HEK293T (cell line): ENCODE results near the gene SDHA.
A peak's percentile ranks its signal among the peaks of the same experiment; 100 is the strongest.

Source experiments
- CTCF ChIA-PET: fragments of 350-600 bp; formaldehyde crosslinking; extraction: SDS; loops from one replicate; lab custom pipeline; 2021; ENCODE audit warnings: antibody characterized with exemption, inconsistent platforms; lab: Yijun Ruan, JAX
- POLR2A ChIA-PET: fragments of 350-600 bp; formaldehyde crosslinking; extraction: SDS; loops from one replicate; lab custom pipeline; 2020; ENCODE audit warnings: antibody characterized with exemption, inconsistent platforms; lab: Yijun Ruan, JAX
- DNase-seq: peaks from one replicate; pipeline ENCODE4 v3.0.0; 2012; ENCODE audit warnings: mixed read lengths; ENCODE audit errors: extremely low spot score
- ARNT ChIP-seq: fragments of 450-650 bp; IDR thresholded peaks from 2 replicates; pipeline ENCODE4 v1.6.1; 2017; ENCODE audit warnings: mild to moderate bottlenecking
- BHLHE40 ChIP-seq: fragments of 450-650 bp; IDR thresholded peaks from 2 replicates; pipeline ENCODE4 v1.6.1; 2016; ENCODE audit warnings: mild to moderate bottlenecking, moderate library complexity, borderline replicate concordance
- CTBP1 ChIP-seq: fragments of 450-650 bp; IDR thresholded peaks from 2 replicates; pipeline ENCODE4 v1.6.1; 2016; ENCODE audit warnings: borderline replicate concordance
- ELF4 ChIP-seq: fragments of 450-650 bp; IDR thresholded peaks from 2 replicates; pipeline ENCODE4 v1.6.1; 2017; ENCODE audit warnings: antibody characterized with exemption
- FOXA1 ChIP-seq: fragments of 450-650 bp; IDR thresholded peaks from 2 replicates; pipeline ENCODE4 v1.6.1; 2016; ENCODE audit warnings: mild to moderate bottlenecking
- FOXK2 ChIP-seq: fragments of 450-650 bp; IDR thresholded peaks from 2 replicates; pipeline ENCODE4 v1.6.1; 2016; ENCODE audit warnings: mild to moderate bottlenecking
- FOXM1 ChIP-seq: fragments of 450-650 bp; IDR thresholded peaks from 2 replicates; pipeline ENCODE4 v1.6.1; 2017; ENCODE audit warnings: mild to moderate bottlenecking, borderline replicate concordance
- HDGF ChIP-seq: fragments of 450-650 bp; IDR thresholded peaks from 2 replicates; pipeline ENCODE4 v1.6.1; 2017; ENCODE audit warnings: antibody characterized with exemption, borderline replicate concordance
- L3MBTL2 ChIP-seq: fragments of 450-650 bp; conservative IDR thresholded peaks from 2 replicates; pipeline ENCODE4 v1.6.1; 2016; ENCODE audit warnings: mild to moderate bottlenecking
- LEF1 ChIP-seq: fragments of 450-650 bp; IDR thresholded peaks from 2 replicates; pipeline ENCODE4 v1.6.1; 2017; ENCODE audit warnings: mild to moderate bottlenecking, borderline replicate concordance
- NFRKB ChIP-seq: fragments of 450-650 bp; IDR thresholded peaks from 2 replicates; pipeline ENCODE4 v1.6.1; 2016; ENCODE audit warnings: mild to moderate bottlenecking, moderate library complexity
- SP1 ChIP-seq: fragments of 450-650 bp; IDR thresholded peaks from 2 replicates; pipeline ENCODE4 v1.6.1; 2017
- SUZ12 ChIP-seq: fragments of 450-650 bp; IDR thresholded peaks from 2 replicates; pipeline ENCODE4 v1.6.1; 2016; ENCODE audit warnings: mild to moderate bottlenecking
- TARDBP ChIP-seq: fragments of 450-650 bp; IDR thresholded peaks from 2 replicates; pipeline ENCODE4 v1.6.1; 2016
- ZNF384 ChIP-seq: fragments of 450-650 bp; IDR thresholded peaks from 2 replicates; pipeline ENCODE4 v1.6.1; 2016
- TF ChIP-seq, protein P1 (sequence below): fragments of 450-650 bp; IDR thresholded peaks from 2 replicates; pipeline ENCODE4 v1.6.1; 2016

The SDHA gene

DNA sequence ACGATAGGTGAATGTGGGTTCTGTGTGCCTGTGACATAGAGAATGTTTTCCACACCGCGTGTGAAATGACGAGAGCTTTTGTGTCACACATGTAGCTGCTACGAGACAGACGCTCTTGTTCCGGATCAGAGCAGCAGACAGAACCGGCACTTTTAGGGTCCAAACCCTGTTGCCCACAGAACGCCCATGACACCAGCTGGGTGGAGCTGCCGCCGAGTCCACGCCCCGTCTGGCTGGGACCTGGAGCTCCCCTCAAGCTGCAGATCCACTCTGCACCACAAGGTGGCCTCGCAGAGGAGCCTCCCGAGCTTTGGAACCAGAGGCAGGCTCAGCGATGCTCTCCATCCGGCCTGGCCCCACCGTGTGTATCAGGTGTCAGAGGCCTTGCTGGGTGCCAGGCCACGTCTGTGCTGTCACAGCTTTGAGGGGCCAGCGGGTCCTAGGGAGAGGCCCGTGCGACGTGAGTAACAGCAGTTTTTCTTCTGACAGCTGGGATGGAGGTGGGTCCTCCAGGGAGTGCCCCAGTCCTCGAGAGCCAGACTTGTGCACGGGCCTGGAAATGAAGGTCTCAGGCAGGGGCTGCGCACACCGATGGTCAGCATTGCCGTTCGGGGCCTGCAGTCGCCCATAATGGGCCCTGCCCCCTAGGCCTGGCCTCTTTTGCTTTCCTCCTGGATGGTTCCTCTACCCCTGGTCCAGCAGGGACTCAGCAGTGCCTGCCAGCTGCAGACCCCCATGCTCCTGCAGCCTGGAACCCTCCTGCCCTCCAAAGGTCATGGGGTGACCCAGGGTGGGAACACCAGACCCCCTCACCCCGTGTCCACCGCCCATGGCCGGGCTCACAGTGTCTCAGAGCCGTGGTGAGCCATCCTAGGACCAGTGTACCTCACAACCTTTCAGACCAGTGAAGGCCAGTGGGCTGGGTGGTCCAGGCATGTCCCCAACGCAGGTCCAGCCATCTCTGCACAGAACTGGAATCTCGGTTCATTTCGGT lies 29.3 kb upstream of the SDHA start:
- TF ChIP-seq TARDBP (no peak), LEF1 (no peak), ZNF384 (no peak), L3MBTL2 (no peak), SUZ12 (no peak), FOXM1 (no peak), NFRKB (no peak)
- POLR2A ChIA-PET, result interaction anchor here (0.9 to 2.1 kb wide), 5 partner anchors 8 to 225 kb away, joined by 3 to 16 read pairs (median 4); partner anchors contain the start of genes CCDC127, PDCD6 and SDHA

DNA sequence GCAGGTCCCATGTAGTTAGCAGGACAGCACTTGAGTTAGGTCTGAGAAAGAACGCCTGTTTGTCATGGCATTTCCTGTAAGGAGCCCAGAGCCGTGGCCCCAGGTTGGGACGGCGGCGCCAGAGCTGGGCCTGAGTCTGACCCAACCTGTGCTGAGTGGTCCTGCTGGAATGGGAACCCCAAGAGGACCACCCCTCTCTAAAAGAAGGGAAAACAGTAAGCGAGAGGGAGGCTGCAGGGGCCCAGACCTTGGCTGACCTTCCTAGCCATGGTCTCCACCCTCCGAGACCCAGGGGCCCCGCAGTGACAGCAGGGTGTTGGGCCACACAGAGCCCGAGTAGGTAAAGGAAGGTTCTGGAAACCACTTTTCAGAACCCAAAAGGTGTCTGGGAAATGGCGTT lies 28.6 kb upstream of the SDHA start:
- POLR2A ChIA-PET, result no interaction called here
- CTCF ChIA-PET, result interaction anchor here (0.7 to 1.6 kb wide), 2 partner anchors 9 to 15 kb away, joined by 4 to 6 read pairs; no protein-coding TSS in a partner anchor
- DNase-seq, result no peak
- TF ChIP-seq LEF1 (no peak), SUZ12 (no peak), ARNT (no peak), FOXA1 (no peak), NFRKB (no peak), ZNF384 (no peak), BHLHE40 (no peak)

More for the DNA sequence above, 29.3 kb upstream of the SDHA start:
- DNase-seq, result peak; percentile 93
- CTCF ChIA-PET, result interaction anchor here (0.6 to 1.6 kb wide), 10 partner anchors 8 to 98 kb away, joined by 3 to 9 read pairs (median 4); partner anchors contain the start of genes CCDC127 and SDHA

DNA sequence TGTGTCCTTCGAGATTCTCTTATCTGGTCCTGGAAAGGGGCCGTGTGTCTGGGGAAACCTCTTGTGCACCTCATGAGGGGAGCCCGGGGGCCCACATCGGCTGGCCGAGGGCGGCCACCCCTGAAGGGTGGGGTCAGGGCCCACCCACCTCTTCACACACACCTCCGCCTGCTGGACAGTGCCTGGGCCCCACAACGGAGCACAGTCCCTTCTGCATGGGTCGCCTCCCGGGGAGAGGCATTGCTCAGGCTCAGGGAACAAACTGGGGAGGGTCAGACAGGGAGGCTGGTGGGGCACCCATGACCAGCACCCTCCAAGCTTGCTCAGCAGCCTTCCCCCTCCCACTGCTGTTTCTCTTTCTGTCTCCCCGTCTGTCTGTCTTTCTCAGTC lies 28.1 kb upstream of the SDHA start:
- no peak for DNase-seq
- ChIA-PET CTCF (interaction anchor here (0.7 kb wide), 1 partner anchor 9 kb away, joined by 4 read pairs; no protein-coding TSS in a partner anchor), POLR2A (no interaction called here)
- TF ChIP-seq SUZ12, result no peak
- no peak for TF ChIP-seq HDGF
- no peak for TF ChIP-seq TARDBP
- no peak for TF ChIP-seq FOXK2
- no peak for TF ChIP-seq ARNT
- TF ChIP-seq LEF1, result no peak
- TF ChIP-seq L3MBTL2, result no peak
- TF ChIP-seq CTBP1, result no peak
- TF ChIP-seq FOXM1, result no peak
- no peak for TF ChIP-seq SP1
- TF ChIP-seq NFRKB, result no peak
- TF ChIP-seq FOXA1, result no peak
- TF ChIP-seq BHLHE40, result no peak
- no peak for TF ChIP-seq ZNF384

DNA sequence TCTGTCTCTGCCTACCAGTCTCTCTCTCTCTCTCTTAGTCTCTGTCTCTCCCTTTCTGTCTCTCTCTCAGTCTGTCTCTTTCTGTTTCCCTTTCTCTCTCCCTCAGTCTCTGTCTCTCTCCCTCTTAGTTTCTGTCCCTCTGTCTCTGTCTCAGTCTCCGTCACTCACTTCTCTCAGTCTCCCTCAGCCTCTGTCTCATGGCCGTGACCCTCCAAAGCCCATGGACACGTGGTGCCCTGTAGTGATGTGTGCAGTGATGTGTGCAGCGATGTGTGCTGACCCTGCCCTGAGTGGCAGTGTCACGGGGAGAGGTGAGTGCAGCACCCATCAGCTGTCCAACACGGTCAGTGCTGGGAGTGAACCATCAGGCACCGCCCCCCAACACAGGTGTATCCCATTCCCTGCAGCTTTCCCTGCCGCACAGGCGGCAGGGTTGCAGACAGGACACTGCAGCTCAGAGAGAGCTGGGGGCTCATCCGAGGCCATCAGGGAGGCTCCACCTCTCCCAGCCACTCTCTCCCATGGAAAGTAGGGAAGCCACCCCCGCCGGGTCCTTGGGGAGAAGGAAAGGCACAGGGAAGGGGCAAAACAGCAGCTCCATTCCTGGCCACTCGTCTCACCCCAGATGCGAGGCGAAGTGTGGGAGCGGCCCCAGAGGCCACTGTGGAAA lies 27.6 kb upstream of the SDHA start:
- ChIA-PET POLR2A (interaction anchor here (0.9 kb wide), 1 partner anchor 28 kb away, joined by 7 read pairs; the partner anchor contains the start of genes CCDC127 and SDHA), CTCF (interaction anchor here (0.7 kb wide), 1 partner anchor 8 kb away, joined by 4 read pairs; no protein-coding TSS in a partner anchor)
- TF ChIP-seq FOXK2, result no peak
- TF ChIP-seq TARDBP, result no peak
- TF ChIP-seq ELF4, result no peak
- no peak for TF ChIP-seq NFRKB
- TF ChIP-seq L3MBTL2, result no peak
- TF ChIP-seq, protein P1, sequence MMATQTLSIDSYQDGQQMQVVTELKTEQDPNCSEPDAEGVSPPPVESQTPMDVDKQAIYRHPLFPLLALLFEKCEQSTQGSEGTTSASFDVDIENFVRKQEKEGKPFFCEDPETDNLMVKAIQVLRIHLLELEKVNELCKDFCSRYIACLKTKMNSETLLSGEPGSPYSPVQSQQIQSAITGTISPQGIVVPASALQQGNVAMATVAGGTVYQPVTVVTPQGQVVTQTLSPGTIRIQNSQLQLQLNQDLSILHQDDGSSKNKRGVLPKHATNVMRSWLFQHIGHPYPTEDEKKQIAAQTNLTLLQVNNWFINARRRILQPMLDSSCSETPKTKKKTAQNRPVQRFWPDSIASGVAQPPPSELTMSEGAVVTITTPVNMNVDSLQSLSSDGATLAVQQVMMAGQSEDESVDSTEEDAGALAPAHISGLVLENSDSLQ, result no peak
- TF ChIP-seq HDGF, result no peak
- no peak for TF ChIP-seq BHLHE40
- no peak for TF ChIP-seq SP1
- TF ChIP-seq ARNT, result no peak
- no peak for DNase-seq

DNA sequence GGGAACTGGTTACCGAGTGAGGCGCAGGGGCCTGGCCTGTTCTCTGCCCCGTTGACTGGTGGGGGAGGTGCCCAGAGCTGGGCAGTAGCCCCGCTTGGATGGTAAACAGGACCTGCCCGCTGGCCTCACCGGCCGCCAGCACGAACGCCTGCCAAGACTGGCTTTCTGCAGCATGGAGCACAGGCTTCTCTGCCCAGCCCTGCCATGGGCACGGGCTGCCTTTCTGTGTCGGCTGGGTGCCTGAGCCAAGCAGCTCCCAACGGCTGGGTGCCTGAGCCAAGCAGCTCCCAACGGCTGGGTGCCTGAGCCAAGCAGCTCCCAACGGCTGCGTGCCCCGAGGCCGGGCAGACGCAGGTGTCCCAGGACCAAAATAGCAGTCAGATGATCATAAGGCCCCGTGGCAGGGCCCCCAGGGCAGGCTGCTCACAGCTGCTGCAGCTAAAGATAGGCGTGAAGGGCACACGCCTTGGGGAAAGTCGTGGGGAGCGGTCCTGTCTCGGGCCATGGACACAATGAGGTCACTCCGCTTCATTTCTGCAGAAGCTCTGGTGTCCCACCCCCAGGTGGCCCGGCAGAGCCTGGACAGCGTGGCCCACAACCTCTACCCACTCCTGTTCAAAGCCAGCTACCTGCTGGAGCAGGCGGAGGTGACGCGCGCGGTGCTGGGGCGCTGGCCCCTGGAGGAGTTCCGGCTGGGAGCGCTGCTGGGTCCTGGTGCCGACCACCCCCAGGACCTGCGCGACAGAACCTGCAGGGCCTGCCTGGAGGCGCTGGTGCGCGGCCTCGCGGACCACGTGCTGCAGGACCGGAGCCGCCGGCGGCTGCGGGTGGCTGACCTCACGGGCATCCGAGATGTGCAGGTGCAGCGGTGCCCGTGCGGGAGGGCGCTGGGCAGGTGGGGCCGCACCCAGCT lies 26.8 kb upstream of the SDHA start, which contains the start of gene LRRC14B:
TSS of gene LRRC14B (plus strand) at position 460 of the 913 bp plus-strand sequence. CDS start at position 504, 44 bp downstream.
- CTCF ChIA-PET, result no interaction called here
- POLR2A ChIA-PET, result interaction anchor here (0.9 kb wide), 1 partner anchor 27 kb away, joined by 7 read pairs; the partner anchor contains the start of genes CCDC127 and SDHA
- TF ChIP-seq FOXA1, result no peak
- no peak for TF ChIP-seq ARNT
- TF ChIP-seq CTBP1, result no peak
- TF ChIP-seq, protein P1, result no peak
- no peak for TF ChIP-seq SUZ12
- no peak for TF ChIP-seq L3MBTL2
- TF ChIP-seq TARDBP, result no peak
- TF ChIP-seq SP1, result no peak
- no peak for TF ChIP-seq ELF4
- no peak for TF ChIP-seq NFRKB
- no peak for TF ChIP-seq HDGF
- DNase-seq, result no peak
